ENCODE measurements around the gene PKP4.

GRCh38 chr2:158560259-158560658 lies 103.5 kb downstream of the PKP4 start:
- TF ChIP-seq POLR2A (IDR thresholded peaks at IDR 0.05; ENCODE audit: low read depth, low read length) (no peak), SPI1 (IDR thresholded peaks at IDR 0.05; ENCODE audit: low read depth, low read length) (no peak), TAF1 (IDR thresholded peaks at IDR 0.05; ENCODE audit: low read depth, low read length) (no peak), POLR2AphosphoS5 (IDR thresholded peaks at IDR 0.05; ENCODE audit: low read depth, low read length) (no peak), POU2F2 (IDR thresholded peaks at IDR 0.05; ENCODE audit: low read depth, low read length) (no peak)

Data from GM12891 (cell line).